Prostate gland (tissue), 2 donors: ENCODE data around the gene KIAA0232. TPM values are rescaled to one million over a fixed set of nuclear protein-coding genes. Genes with fewer than 3 reads are reported as not detected.

ENCODE experiments used
- DNase-seq: peaks from one replicate; pipeline ENCODE4 v3.0.0-alpha.2; 2019; ENCODE audit warnings: low spot score
- H3K27ac ChIP-seq, 2 donors: fragments of 200-600 bp; sonication (generic); 2 replicates each; pipeline ENCODE4 v1.5.1; 2017 to 2019
- H3K27me3 ChIP-seq: fragments of 200-600 bp; sonication (generic); replicated peaks from 2 replicates; pipeline ENCODE4 v1.5.1; 2019; ENCODE audit not compliant: insufficient read depth
- H3K36me3 ChIP-seq, 2 donors: fragments of 200-600 bp; sonication (generic); 1 replicate in 1 of 2; 2 replicates in 1 of 2; pipeline versions ENCODE4 v1.5.1 to v1.8.1; 2017 to 2019
- H3K4me1 ChIP-seq: fragments of 200-600 bp; sonication (generic); replicated peaks from 2 replicates; pipeline ENCODE4 v1.5.1; 2019
- H3K4me3 ChIP-seq, 2 donors: fragments of 200-600 bp; sonication (generic); 2 replicates each; pipeline ENCODE4 v1.5.1; 2017 to 2019
- H3K9me3 ChIP-seq: fragments of 200-600 bp; sonication (generic); 2 replicates; pipeline ENCODE4 v1.5.1; 2017
- CTCF ChIP-seq, 4 experiments: fragments of 200-600 bp in 2 of 4; fragments of 450-650 bp in 2 of 4; sonication (generic) in 2 of 4; IDR thresholded peaks; 1 replicate in 3 of 4; 2 replicates in 1 of 4; pipeline ENCODE4 v1.5.1; 2016 to 2019; ENCODE audit warnings: antibody characterized with exemption in 4 of 4, mild to moderate bottlenecking in 2 of 4, moderate library complexity in 2 of 4
- POLR2A ChIP-seq: fragments of 450-650 bp; IDR thresholded peaks from one replicate; pipeline ENCODE4 v1.6.1; 2016; ENCODE audit warnings: antibody characterized with exemption, mild to moderate bottlenecking
- POLR2AphosphoS5 ChIP-seq: sonication (generic); formaldehyde crosslinking; IDR thresholded peaks from one replicate; pipeline ENCODE4 v1.6.1; 2017; ENCODE audit warnings: antibody characterized with exemption
- WGBS: methylation state at CpG from one replicate; pipeline ENCODE4 v1.1.5; 2018; 5-methylcytosine and 5-hydroxymethylcytosine counted together
- intact Hi-C: fragments of 100-400 bp; cut with DNase I; formaldehyde crosslinking; loops from one replicate; pipeline ENCODE4 v1.14.2; 2022
- total RNA-seq, 2 donors: library from RNA; depleted of rRNA; stranded (reverse); fragments of >200 nt; gene quantifications; one replicate each; pipeline ENCODE4 v1.1.0, GENCODE V29; 2016

The KIAA0232 gene
- total RNA-seq, 2 donors from 2014 or later: 35.3 to 42.1 TPM

- Histone ChIP-seq H3K4me1 (no peaks in the 10 kb centered on the region), H3K27me3 (no peaks in the 10 kb centered on the region), H3K4me3 (no peak overlapping the region), H3K9me3 (no peaks in the 10 kb centered on the region), H3K27ac (no peak overlapping the region), H3K36me3 (peaks cover 5 to 11% of the 10 kb centered on the region in 2 donors)
- intact Hi-C loops: loop anchor here (5.0 kb wide), 1 partner anchor 91 kb away; the partner anchor contains the start of gene KIAA0232
- DNase-seq: no peak
- TF ChIP-seq POLR2A (no peak), CTCF (IDR thresholded peaks at IDR 0.05) (peak in 1 of 4 experiments; percentile 8), POLR2AphosphoS5 (no peak)
These were observed 90.8 kb downstream of the KIAA0232 start for GRCh38 chr4:6873291-6873690.

GRCh38 chr4:6873792-6874461, 91.4 kb downstream of the KIAA0232 start:
- intact Hi-C loops: loop anchor here (1.0 to 5.0 kb wide), 2 partner anchors 92 to 154 kb away; partner anchors contain the start of gene KIAA0232
- H3K4me3 ChIP-seq: no peak overlapping the region
- H3K27me3 ChIP-seq: no peaks in the 10 kb centered on the region
- TF ChIP-seq CTCF (IDR thresholded peaks at IDR 0.05): peak; percentile 72 to 89 (median 86)
- peak; percentile 48 for TF ChIP-seq POLR2AphosphoS5
- TF ChIP-seq POLR2A: no peak
- peaks cover 5 to 13% of the 10 kb centered on the region in 2 donors for H3K36me3 ChIP-seq
- WGBS: 50% methylated on average over 3 of the region's 3 CpGs
- peak; percentile 69 for DNase-seq
- H3K9me3 ChIP-seq: no peaks in the 10 kb centered on the region
- H3K27ac ChIP-seq: no peak overlapping the region
- H3K4me1 ChIP-seq: no peaks in the 10 kb centered on the region

GRCh38 chr4:6874981-6875380, 92.5 kb downstream of the KIAA0232 start:
- Histone ChIP-seq H3K4me3 (no peak overlapping the region), H3K9me3 (no peaks in the 10 kb centered on the region), H3K36me3 (peaks cover 5 to 20% of the 10 kb centered on the region in 2 donors), H3K27ac (no peak overlapping the region), H3K27me3 (no peaks in the 10 kb centered on the region), H3K4me1 (no peaks in the 10 kb centered on the region)
- TF ChIP-seq POLR2AphosphoS5: no peak
- TF ChIP-seq POLR2A: no peak
- no peak for TF ChIP-seq CTCF (IDR thresholded peaks at IDR 0.05)
- intact Hi-C loops: loop anchor here (1.0 to 5.0 kb wide), 2 partner anchors 93 to 155 kb away; partner anchors contain the start of gene KIAA0232
- WGBS: 89% methylated on average over 4 of the region's 4 CpGs
- no peak for DNase-seq

GRCh38 chr4:6875431-6875831, 92.9 kb downstream of the KIAA0232 start:
- intact Hi-C loops: no loop called here
- 56% methylated on average over 4 of the region's 4 CpGs for WGBS
- Histone ChIP-seq H3K27ac (no peak overlapping the region), H3K9me3 (no peaks in the 10 kb centered on the region), H3K4me3 (no peak overlapping the region), H3K4me1 (no peaks in the 10 kb centered on the region), H3K27me3 (no peaks in the 10 kb centered on the region), H3K36me3 (peaks cover 5 to 20% of the 10 kb centered on the region in 2 donors)
- DNase-seq: no peak
- TF ChIP-seq CTCF (IDR thresholded peaks at IDR 0.05): no peak
- no peak for TF ChIP-seq POLR2A
- no peak for TF ChIP-seq POLR2AphosphoS5

- H3K36me3 ChIP-seq: peaks cover 5 to 20% of the 10 kb centered on the region in 2 donors
- H3K27ac ChIP-seq: no peak overlapping the region
- no peak overlapping the region for H3K4me3 ChIP-seq
- 77% methylated on average over 5 of the region's 5 CpGs for WGBS
- TF ChIP-seq POLR2AphosphoS5 (no peak), POLR2A (no peak), CTCF (IDR thresholded peaks at IDR 0.05) (no peak)
- H3K9me3 ChIP-seq: no peaks in the 10 kb centered on the region
- H3K27me3 ChIP-seq: no peaks in the 10 kb centered on the region
- DNase-seq: no peak
- intact Hi-C loops: no loop called here
- H3K4me1 ChIP-seq: no peaks in the 10 kb centered on the region
These were observed 93.9 kb downstream of the KIAA0232 start for GRCh38 chr4:6876440-6876839.
